ENCODE measurements around the gene TANC1.

GRCh38 chr2:159185401-159186130 lies 217.1 kb downstream of the TANC1 start:
- TF ChIP-seq CTCF (IDR thresholded peaks at IDR 0.05) (peak in 4 of 5 experiments; percentile 29 to 55 (median 33)), EP300 (IDR thresholded peaks at IDR 0.05; ENCODE audit: low read depth) (no peak)

Data from transverse colon (tissue), 3 donors.